Measurements from ENCODE around the gene FES. TPM values are rescaled to one million over a fixed set of nuclear protein-coding genes. Genes with fewer than 3 reads are reported as not detected.

FES gene
- total and polyA plus RNA-seq, 2 of the 13 experiments (the other 11 are each of a cell fraction or from before 2014, with no cell fraction given) = 4.0 to 9.5 TPM

DNA sequence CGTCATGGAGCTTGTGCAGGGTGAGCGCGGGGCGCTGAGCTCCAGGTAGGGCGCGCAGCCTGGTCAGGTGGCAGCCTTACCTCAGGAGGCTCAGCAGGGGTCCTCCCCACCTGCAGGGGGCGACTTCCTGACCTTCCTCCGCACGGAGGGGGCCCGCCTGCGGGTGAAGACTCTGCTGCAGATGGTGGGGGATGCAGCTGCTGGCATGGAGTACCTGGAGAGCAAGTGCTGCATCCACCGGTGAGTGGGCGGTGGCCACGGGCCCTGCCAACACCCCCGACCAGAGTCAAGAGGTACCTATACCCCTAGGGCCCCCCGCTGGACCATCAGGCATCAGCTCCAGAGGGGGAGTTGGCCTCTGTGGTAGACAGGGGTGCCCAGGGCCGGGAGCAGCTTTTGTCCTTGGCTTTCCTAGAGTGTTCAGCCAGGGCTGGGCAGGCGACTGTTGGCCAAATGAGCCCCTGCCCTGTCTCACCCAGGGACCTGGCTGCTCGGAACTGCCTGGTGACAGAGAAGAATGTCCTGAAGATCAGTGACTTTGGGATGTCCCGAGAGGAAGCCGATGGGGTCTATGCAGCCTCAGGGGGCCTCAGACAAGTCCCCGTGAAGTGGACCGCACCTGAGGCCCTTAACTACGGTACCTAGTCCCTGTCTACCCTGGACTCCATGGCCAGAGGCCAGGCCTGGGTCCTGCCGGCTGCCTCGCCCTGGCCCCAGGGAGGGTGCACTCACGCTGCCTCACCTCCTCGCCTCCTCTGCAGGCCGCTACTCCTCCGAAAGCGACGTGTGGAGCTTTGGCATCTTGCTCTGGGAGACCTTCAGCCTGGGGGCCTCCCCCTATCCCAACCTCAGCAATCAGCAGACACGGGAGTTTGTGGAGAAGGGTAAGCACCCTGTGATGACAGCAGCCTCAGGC lies 9.1 kb downstream of the FES start (continued):
- TF ChIP-seq, protein P1, sequence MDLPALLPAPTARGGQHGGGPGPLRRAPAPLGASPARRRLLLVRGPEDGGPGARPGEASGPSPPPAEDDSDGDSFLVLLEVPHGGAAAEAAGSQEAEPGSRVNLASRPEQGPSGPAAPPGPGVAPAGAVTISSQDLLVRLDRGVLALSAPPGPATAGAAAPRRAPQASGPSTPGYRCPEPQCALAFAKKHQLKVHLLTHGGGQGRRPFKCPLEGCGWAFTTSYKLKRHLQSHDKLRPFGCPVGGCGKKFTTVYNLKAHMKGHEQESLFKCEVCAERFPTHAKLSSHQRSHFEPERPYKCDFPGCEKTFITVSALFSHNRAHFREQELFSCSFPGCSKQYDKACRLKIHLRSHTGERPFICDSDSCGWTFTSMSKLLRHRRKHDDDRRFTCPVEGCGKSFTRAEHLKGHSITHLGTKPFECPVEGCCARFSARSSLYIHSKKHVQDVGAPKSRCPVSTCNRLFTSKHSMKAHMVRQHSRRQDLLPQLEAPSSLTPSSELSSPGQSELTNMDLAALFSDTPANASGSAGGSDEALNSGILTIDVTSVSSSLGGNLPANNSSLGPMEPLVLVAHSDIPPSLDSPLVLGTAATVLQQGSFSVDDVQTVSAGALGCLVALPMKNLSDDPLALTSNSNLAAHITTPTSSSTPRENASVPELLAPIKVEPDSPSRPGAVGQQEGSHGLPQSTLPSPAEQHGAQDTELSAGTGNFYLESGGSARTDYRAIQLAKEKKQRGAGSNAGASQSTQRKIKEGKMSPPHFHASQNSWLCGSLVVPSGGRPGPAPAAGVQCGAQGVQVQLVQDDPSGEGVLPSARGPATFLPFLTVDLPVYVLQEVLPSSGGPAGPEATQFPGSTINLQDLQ (CRISPR knock-in tag; IDR thresholded peaks at IDR 0.05) = no peak
- TF ChIP-seq, protein P2, sequence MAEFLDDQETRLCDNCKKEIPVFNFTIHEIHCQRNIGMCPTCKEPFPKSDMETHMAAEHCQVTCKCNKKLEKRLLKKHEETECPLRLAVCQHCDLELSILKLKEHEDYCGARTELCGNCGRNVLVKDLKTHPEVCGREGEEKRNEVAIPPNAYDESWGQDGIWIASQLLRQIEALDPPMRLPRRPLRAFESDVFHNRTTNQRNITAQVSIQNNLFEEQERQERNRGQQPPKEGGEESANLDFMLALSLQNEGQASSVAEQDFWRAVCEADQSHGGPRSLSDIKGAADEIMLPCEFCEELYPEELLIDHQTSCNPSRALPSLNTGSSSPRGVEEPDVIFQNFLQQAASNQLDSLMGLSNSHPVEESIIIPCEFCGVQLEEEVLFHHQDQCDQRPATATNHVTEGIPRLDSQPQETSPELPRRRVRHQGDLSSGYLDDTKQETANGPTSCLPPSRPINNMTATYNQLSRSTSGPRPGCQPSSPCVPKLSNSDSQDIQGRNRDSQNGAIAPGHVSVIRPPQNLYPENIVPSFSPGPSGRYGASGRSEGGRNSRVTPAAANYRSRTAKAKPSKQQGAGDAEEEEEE (CRISPR knock-in tag; IDR thresholded peaks at IDR 0.05; ENCODE audit: borderline replicate concordance) = no peak
- TF ChIP-seq, protein P3, sequence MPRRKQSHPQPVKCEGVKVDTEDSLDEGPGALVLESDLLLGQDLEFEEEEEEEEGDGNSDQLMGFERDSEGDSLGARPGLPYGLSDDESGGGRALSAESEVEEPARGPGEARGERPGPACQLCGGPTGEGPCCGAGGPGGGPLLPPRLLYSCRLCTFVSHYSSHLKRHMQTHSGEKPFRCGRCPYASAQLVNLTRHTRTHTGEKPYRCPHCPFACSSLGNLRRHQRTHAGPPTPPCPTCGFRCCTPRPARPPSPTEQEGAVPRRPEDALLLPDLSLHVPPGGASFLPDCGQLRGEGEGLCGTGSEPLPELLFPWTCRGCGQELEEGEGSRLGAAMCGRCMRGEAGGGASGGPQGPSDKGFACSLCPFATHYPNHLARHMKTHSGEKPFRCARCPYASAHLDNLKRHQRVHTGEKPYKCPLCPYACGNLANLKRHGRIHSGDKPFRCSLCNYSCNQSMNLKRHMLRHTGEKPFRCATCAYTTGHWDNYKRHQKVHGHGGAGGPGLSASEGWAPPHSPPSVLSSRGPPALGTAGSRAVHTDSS (CRISPR knock-in tag; conservative IDR thresholded peaks at IDR 0.05) = 0 out of 2 replicates have a peak, but pooled peaks have one; percentile 35
- TF ChIP-seq, protein P4, sequence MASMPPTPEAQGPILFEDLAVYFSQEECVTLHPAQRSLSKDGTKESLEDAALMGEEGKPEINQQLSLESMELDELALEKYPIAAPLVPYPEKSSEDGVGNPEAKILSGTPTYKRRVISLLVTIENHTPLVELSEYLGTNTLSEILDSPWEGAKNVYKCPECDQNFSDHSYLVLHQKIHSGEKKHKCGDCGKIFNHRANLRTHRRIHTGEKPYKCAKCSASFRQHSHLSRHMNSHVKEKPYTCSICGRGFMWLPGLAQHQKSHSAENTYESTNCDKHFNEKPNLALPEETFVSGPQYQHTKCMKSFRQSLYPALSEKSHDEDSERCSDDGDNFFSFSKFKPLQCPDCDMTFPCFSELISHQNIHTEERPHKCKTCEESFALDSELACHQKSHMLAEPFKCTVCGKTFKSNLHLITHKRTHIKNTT (CRISPR knock-in tag; IDR thresholded peaks at IDR 0.05) = no peak
- TF ChIP-seq, protein P5, sequence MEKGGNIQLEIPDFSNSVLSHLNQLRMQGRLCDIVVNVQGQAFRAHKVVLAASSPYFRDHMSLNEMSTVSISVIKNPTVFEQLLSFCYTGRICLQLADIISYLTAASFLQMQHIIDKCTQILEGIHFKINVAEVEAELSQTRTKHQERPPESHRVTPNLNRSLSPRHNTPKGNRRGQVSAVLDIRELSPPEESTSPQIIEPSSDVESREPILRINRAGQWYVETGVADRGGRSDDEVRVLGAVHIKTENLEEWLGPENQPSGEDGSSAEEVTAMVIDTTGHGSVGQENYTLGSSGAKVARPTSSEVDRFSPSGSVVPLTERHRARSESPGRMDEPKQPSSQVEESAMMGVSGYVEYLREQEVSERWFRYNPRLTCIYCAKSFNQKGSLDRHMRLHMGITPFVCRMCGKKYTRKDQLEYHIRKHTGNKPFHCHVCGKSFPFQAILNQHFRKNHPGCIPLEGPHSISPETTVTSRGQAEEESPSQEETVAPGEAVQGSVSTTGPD (CRISPR knock-in tag; IDR thresholded peaks at IDR 0.05) = no peak
- TF ChIP-seq, protein P6, sequence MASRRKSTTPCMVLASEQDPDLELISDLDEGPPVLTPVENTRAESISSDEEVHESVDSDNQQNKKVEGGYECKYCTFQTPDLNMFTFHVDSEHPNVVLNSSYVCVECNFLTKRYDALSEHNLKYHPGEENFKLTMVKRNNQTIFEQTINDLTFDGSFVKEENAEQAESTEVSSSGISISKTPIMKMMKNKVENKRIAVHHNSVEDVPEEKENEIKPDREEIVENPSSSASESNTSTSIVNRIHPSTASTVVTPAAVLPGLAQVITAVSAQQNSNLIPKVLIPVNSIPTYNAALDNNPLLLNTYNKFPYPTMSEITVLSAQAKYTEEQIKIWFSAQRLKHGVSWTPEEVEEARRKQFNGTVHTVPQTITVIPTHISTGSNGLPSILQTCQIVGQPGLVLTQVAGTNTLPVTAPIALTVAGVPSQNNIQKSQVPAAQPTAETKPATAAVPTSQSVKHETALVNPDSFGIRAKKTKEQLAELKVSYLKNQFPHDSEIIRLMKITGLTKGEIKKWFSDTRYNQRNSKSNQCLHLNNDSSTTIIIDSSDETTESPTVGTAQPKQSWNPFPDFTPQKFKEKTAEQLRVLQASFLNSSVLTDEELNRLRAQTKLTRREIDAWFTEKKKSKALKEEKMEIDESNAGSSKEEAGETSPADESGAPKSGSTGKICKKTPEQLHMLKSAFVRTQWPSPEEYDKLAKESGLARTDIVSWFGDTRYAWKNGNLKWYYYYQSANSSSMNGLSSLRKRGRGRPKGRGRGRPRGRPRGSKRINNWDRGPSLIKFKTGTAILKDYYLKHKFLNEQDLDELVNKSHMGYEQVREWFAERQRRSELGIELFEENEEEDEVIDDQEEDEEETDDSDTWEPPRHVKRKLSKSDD (CRISPR knock-in tag; IDR thresholded peaks at IDR 0.05; ENCODE audit: low read depth) = no peak
- TF ChIP-seq ZNF296 (CRISPR knock-in tag; conservative IDR thresholded peaks at IDR 0.05) (no peak), ZSCAN31 (CRISPR knock-in tag; IDR thresholded peaks at IDR 0.05; ENCODE audit: low read depth) (0 out of 2 replicates have a peak, but pooled peaks have one; percentile 21), TEAD3 (CRISPR knock-in tag; optimal IDR thresholded peaks at IDR 0.05; ENCODE audit: borderline replicate concordance) (peak; percentile 6)
- TF ChIP-seq, protein P7, sequence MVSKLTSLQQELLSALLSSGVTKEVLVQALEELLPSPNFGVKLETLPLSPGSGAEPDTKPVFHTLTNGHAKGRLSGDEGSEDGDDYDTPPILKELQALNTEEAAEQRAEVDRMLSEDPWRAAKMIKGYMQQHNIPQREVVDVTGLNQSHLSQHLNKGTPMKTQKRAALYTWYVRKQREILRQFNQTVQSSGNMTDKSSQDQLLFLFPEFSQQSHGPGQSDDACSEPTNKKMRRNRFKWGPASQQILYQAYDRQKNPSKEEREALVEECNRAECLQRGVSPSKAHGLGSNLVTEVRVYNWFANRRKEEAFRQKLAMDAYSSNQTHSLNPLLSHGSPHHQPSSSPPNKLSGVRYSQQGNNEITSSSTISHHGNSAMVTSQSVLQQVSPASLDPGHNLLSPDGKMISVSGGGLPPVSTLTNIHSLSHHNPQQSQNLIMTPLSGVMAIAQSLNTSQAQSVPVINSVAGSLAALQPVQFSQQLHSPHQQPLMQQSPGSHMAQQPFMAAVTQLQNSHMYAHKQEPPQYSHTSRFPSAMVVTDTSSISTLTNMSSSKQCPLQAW (CRISPR knock-in tag; IDR thresholded peaks at IDR 0.05) = peak; percentile 44; the same call in 1 of the 2 replicates

All from HepG2 (cell line).